Neuronal stem cell (in vitro differentiated cells): ENCODE data around the gene RBM15B.

Experiments
- DNase-seq: peaks from one replicate; pipeline ENCODE4 v3.0.0-alpha.2; 2013; ENCODE audit warnings: low spot score
- H2AFZ ChIP-seq: one replicate; pipeline ENCODE4 v1.6.1; 2013; ENCODE audit warnings: mild to moderate bottlenecking, low read length, inconsistent platforms
- H2AK5ac ChIP-seq: 2 replicates; pipeline ENCODE4 v1.6.1; 2013; ENCODE audit warnings: low read depth, mild to moderate bottlenecking, inconsistent platforms, low read length, moderate library complexity, mixed read lengths
- H2BK120ac ChIP-seq: 2 replicates; pipeline ENCODE4 v1.6.1; 2013; ENCODE audit warnings: low read depth, mild to moderate bottlenecking, inconsistent platforms, low read length, moderate library complexity, mixed read lengths
- H2BK12ac ChIP-seq: one replicate; pipeline ENCODE4 v1.6.1; 2013; ENCODE audit warnings: low read length, inconsistent platforms
- H2BK15ac ChIP-seq: 2 replicates; pipeline ENCODE4 v1.6.1; 2013; ENCODE audit warnings: mild to moderate bottlenecking, low read length, inconsistent platforms, mixed read lengths
- H2BK5ac ChIP-seq: one replicate; pipeline ENCODE4 v1.6.1; 2013; ENCODE audit warnings: inconsistent platforms, mild to moderate bottlenecking, low read length, moderate library complexity
- H3K14ac ChIP-seq: one replicate; pipeline ENCODE4 v1.6.1; 2013; ENCODE audit warnings: low read length, inconsistent platforms
- H3K18ac ChIP-seq: 2 replicates; pipeline ENCODE4 v1.6.1; 2013; ENCODE audit warnings: low read length, inconsistent platforms
- H3K23ac ChIP-seq: 2 replicates; pipeline ENCODE4 v1.6.1; 2013; ENCODE audit warnings: low read depth, mild to moderate bottlenecking, mixed read lengths, low read length, inconsistent platforms; ENCODE audit not compliant: poor library complexity
- H3K27ac ChIP-seq: replicated peaks from 3 replicates; pipeline ENCODE4 v1.5.1; 2013; ENCODE audit warnings: low read length, inconsistent platforms
- H3K27me3 ChIP-seq, 3 experiments: 2 replicates each; pipeline ENCODE4 v1.6.1; 2013; ENCODE audit warnings: low read length in 3 of 3, mild to moderate bottlenecking in 2 of 3, inconsistent platforms in 1 of 3, low read depth in 1 of 3, mixed read lengths in 1 of 3, moderate library complexity in 1 of 3; ENCODE audit not compliant: control insufficient read depth in 3 of 3, insufficient read depth in 3 of 3
- H3K36me3 ChIP-seq, 2 donors: replicated peaks in 1 of 2; 2 replicates each; pipeline ENCODE4 v1.6.1; 2013; ENCODE audit warnings: low read length in 2 of 2; ENCODE audit not compliant: control insufficient read depth in 2 of 2, insufficient read depth in 2 of 2
- H3K4ac ChIP-seq: 2 replicates; pipeline ENCODE4 v1.6.1; 2013; ENCODE audit warnings: inconsistent platforms, mild to moderate bottlenecking, low read length, moderate library complexity
- H3K4me1 ChIP-seq, 2 donors: 1 replicate in 1 of 2; 2 replicates in 1 of 2; pipeline ENCODE4 v1.6.1; 2013; ENCODE audit warnings: low read length in 2 of 2, low read depth in 1 of 2; ENCODE audit not compliant: control insufficient read depth in 2 of 2, insufficient read depth in 1 of 2
- H3K4me2 ChIP-seq: one replicate; pipeline ENCODE4 v1.6.1; 2013; ENCODE audit warnings: mild to moderate bottlenecking, low read length, inconsistent platforms; ENCODE audit not compliant: insufficient read depth, poor library complexity, severe bottlenecking
- H3K4me3 ChIP-seq, 2 donors: 2 replicates each; pipeline ENCODE4 v1.5.1; 2013; ENCODE audit warnings: low read length in 2 of 2, mild to moderate bottlenecking in 2 of 2, inconsistent platforms in 1 of 2, moderate library complexity in 1 of 2
- H3K79me1 ChIP-seq: one replicate; pipeline ENCODE4 v1.6.1; 2013; ENCODE audit warnings: low read depth, mild to moderate bottlenecking, inconsistent platforms, low read length, moderate library complexity
- H3K9ac ChIP-seq: one replicate; pipeline ENCODE4 v1.6.1; 2013; ENCODE audit warnings: mild to moderate bottlenecking, low read depth, low read length, inconsistent platforms; ENCODE audit not compliant: poor library complexity
- H3K9me3 ChIP-seq, 2 donors: replicated peaks in 1 of 2; 2 replicates each; pipeline versions ENCODE3 to v1.6.1; 2013; ENCODE audit warnings: low read length in 2 of 2, mild to moderate bottlenecking in 2 of 2, inconsistent platforms in 1 of 2, low read depth in 1 of 2, mixed read lengths in 1 of 2, moderate library complexity in 1 of 2; ENCODE audit not compliant: control insufficient read depth in 2 of 2, insufficient read depth in 1 of 2
- H4K8ac ChIP-seq: one replicate; pipeline ENCODE4 v1.6.1; 2013; ENCODE audit warnings: low read depth, mild to moderate bottlenecking, inconsistent platforms, low read length, moderate library complexity
- H4K91ac ChIP-seq: one replicate; pipeline ENCODE4 v1.6.1; 2013; ENCODE audit warnings: low read length, low read depth, mild to moderate bottlenecking, inconsistent platforms; ENCODE audit not compliant: poor library complexity
- WGBS, 2 donors: extraction: QIAGEN DNeasy Blood & Tissue Kit; methylation state at CpG; one replicate each; pipeline ENCODE4 v1.1.7; 2013; ENCODE audit warnings: missing lambda C conversion rate in 2 of 2, mixed read lengths in 1 of 2; ENCODE audit not compliant: insufficient read length in 2 of 2, insufficient replicate concordance in 1 of 2; ENCODE audit errors: extremely low coverage in 2 of 2; 5-methylcytosine and 5-hydroxymethylcytosine counted together

The RBM15B gene

DNA sequence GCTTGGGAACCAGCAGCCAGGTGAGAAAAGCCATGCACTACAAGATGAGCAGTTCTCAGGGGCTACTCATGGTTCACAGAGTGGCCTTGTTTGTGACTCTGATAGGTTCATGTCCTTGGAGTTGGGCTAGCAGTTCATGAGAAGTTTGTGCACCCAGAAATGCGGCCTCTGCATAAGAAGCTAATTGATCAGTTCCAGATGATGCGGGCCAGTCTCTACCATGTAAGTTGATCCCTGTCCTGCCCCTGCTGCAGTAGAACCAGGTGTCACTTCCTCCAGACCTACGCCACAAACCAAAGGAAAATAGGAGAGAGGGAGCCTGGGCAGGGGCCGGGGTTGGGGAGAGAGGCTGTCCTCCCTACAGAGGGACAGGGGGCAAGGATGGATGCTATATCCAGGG, 33.2 kb upstream of the RBM15B start:
- Histone ChIP-seq H3K27me3 (peaks cover 0 to 12% (median 0%) of the 10 kb centered on the region in 3 experiments), H3K36me3 (peaks cover 0 to 12% of the 10 kb centered on the region in 2 donors), H2BK15ac (no peak overlapping the region), H3K18ac (no peak overlapping the region), H3K4me2 (no peak overlapping the region), H3K23ac (no peak overlapping the region), H3K4ac (no peak overlapping the region), H4K91ac (no peak overlapping the region), H2AFZ (no peak overlapping the region), H3K14ac (no peak overlapping the region), H3K4me1 (peaks cover 0 to 8% of the 10 kb centered on the region in 2 donors), H2BK12ac (no peak overlapping the region), H2BK5ac (no peak overlapping the region), H3K79me1 (no peaks in the 10 kb centered on the region), H3K4me3 (no peak overlapping the region), H2BK120ac (no peak overlapping the region), H3K9me3 (no peaks in the 10 kb centered on the region), H2AK5ac (no peak overlapping the region), H3K27ac (no peak overlapping the region), H3K9ac (no peak overlapping the region), H4K8ac (no peak overlapping the region)
- no peak for DNase-seq
- no CpG with 5 or more reads among the region's 4 CpGs for WGBS, 2 donors

DNA sequence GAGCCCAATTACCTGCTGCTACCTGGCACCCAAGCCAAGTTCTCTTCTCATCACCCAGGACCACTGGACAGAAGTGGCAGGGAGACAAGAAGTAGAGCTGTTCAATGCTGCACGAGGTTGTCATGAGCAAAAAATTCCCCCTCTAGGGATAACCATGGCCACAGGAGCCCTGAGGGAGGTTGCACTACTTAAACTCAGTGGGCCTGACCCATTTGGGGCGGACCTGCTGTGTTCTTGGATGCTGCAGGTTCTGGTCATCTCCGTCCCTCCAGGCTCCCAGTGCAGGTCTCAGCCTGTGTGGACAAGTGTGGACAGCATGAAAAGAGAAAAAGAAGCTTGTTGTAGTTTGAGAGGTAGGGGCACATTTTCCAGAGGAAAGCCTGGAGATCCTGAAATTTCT, 32.1 kb upstream of the RBM15B start:
- no CpG with 5 or more reads among the region's 3 CpGs for WGBS, 2 donors
- no peak for DNase-seq
- no peak overlapping the region for H3K4ac ChIP-seq
- H3K23ac ChIP-seq: no peak overlapping the region
- H3K27ac ChIP-seq: no peak overlapping the region
- no peak overlapping the region for H3K9ac ChIP-seq
- no peak overlapping the region for H3K18ac ChIP-seq
- H2BK5ac ChIP-seq: no peak overlapping the region
- no peak overlapping the region for H2AFZ ChIP-seq
- H3K4me1 ChIP-seq: peaks cover 0 to 8% of the 10 kb centered on the region in 2 donors
- no peaks in the 10 kb centered on the region for H3K9me3 ChIP-seq
- H3K36me3 ChIP-seq: peaks cover 0 to 14% of the 10 kb centered on the region in 2 donors
- no peak overlapping the region for H4K8ac ChIP-seq
- H3K27me3 ChIP-seq: peaks cover 0 to 12% (median 0%) of the 10 kb centered on the region in 3 experiments
- H2BK12ac ChIP-seq: no peak overlapping the region
- no peak overlapping the region for H3K4me2 ChIP-seq
- no peak overlapping the region for H4K91ac ChIP-seq
- no peaks in the 10 kb centered on the region for H3K79me1 ChIP-seq
- H2AK5ac ChIP-seq: no peak overlapping the region
- H3K4me3 ChIP-seq: no peak overlapping the region
- no peak overlapping the region for H3K14ac ChIP-seq
- H2BK15ac ChIP-seq: no peak overlapping the region
- no peak overlapping the region for H2BK120ac ChIP-seq

DNA sequence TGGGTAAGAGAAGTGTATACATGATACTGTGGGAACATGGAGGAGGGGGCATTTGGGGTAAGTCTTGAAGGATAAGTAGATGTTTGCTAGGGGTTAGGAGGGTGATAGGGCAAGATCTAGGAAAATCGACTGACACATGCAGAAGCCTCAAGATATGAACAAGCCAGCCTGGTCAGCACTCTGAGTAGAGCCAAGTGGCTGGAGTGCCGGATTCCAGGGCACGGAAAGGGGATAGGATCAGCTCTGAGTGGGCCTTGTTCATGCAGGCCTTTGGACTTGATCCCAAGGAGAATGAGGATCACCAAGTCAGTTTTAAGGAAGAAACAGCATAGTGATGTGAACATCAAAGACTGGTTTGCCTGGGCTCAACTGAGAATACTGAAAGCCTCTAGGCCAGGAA, 30.3 kb upstream of the RBM15B start:
- Histone ChIP-seq H3K9ac (no peak overlapping the region), H4K91ac (no peak overlapping the region), H2AK5ac (no peak overlapping the region), H2BK12ac (no peak overlapping the region), H2BK5ac (no peak overlapping the region), H4K8ac (no peak overlapping the region), H2AFZ (no peak overlapping the region), H3K27me3 (peaks cover 0 to 12% (median 0%) of the 10 kb centered on the region in 3 experiments), H3K4me1 (no peaks in the 10 kb centered on the region), H3K4me2 (no peak overlapping the region), H3K36me3 (peaks cover 0 to 14% of the 10 kb centered on the region in 2 donors), H3K14ac (no peak overlapping the region), H3K79me1 (no peaks in the 10 kb centered on the region), H3K4me3 (no peak overlapping the region), H3K27ac (no peak overlapping the region), H3K9me3 (no peaks in the 10 kb centered on the region), H3K4ac (no peak overlapping the region), H2BK15ac (no peak overlapping the region), H2BK120ac (no peak overlapping the region), H3K23ac (no peak overlapping the region), H3K18ac (no peak overlapping the region)
- WGBS, 2 donors: no CpG with 5 or more reads among the region's 3 CpGs
- no peak for DNase-seq

DNA sequence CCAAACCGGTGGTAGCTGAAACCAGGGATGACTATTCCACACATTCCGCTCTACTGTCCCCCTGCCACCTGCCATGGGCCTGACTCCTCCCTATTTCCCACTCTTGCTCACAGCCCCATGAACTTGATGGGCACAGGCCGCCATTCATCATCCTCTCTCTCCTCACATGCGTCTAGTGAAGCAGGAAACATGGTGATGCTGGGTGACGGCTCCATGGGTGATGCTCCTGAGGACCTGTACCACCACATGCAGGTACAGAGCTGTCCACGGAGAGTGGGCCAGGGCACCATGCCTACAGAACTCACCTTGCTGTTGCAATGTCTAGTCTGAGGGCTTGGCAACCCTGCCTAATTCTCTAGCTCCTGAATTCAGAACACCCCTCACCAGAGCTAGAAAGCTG, 29.3 kb upstream of the RBM15B start:
- Histone ChIP-seq H3K4me3 (no peak overlapping the region), H3K23ac (no peak overlapping the region), H2BK12ac (no peak overlapping the region), H2BK15ac (no peak overlapping the region), H3K4ac (no peak overlapping the region), H4K8ac (no peak overlapping the region), H2AFZ (no peak overlapping the region), H3K4me2 (no peak overlapping the region), H3K9ac (no peak overlapping the region), H3K4me1 (no peaks in the 10 kb centered on the region), H3K36me3 (peaks cover 0 to 14% of the 10 kb centered on the region in 2 donors), H3K27ac (no peak overlapping the region), H3K18ac (no peak overlapping the region), H3K9me3 (no peaks in the 10 kb centered on the region), H3K79me1 (no peaks in the 10 kb centered on the region), H2BK120ac (no peak overlapping the region), H2AK5ac (no peak overlapping the region), H3K14ac (no peak overlapping the region), H2BK5ac (no peak overlapping the region), H4K91ac (no peak overlapping the region), H3K27me3 (peaks cover 0 to 12% (median 0%) of the 10 kb centered on the region in 3 experiments)
- DNase-seq: no peak
- WGBS, 2 donors: no CpG with 5 or more reads among the region's 6 CpGs
